Mucosa of gallbladder (tissue), 1 donor: Measurements from ENCODE around the gene UBE2Q2. TPM values are rescaled to one million over a fixed set of nuclear protein-coding genes. Genes with fewer than 3 reads are reported as not detected.
A peak's percentile ranks its signal among the peaks of the same experiment; 100 is the strongest.
"Not testable (repeated sequence)": the region's sequence is repeated elsewhere in the genome, so short reads cannot be mapped to it uniquely, and the experiment has no call there.

Source experiments
- DNase-seq: peaks from one replicate; pipeline ENCODE4 v3.0.0-alpha.2; 2020; ENCODE audit warnings: low spot score
- total RNA-seq: library from RNA; stranded (reverse); gene quantifications from one replicate; pipeline ENCODE4 v1.2.1, GENCODE V29; 2021
- donor health status: DM: no; HTN: no; CAD: no.

UBE2Q2 gene
- 33.7 TPM for total RNA-seq

DNA sequence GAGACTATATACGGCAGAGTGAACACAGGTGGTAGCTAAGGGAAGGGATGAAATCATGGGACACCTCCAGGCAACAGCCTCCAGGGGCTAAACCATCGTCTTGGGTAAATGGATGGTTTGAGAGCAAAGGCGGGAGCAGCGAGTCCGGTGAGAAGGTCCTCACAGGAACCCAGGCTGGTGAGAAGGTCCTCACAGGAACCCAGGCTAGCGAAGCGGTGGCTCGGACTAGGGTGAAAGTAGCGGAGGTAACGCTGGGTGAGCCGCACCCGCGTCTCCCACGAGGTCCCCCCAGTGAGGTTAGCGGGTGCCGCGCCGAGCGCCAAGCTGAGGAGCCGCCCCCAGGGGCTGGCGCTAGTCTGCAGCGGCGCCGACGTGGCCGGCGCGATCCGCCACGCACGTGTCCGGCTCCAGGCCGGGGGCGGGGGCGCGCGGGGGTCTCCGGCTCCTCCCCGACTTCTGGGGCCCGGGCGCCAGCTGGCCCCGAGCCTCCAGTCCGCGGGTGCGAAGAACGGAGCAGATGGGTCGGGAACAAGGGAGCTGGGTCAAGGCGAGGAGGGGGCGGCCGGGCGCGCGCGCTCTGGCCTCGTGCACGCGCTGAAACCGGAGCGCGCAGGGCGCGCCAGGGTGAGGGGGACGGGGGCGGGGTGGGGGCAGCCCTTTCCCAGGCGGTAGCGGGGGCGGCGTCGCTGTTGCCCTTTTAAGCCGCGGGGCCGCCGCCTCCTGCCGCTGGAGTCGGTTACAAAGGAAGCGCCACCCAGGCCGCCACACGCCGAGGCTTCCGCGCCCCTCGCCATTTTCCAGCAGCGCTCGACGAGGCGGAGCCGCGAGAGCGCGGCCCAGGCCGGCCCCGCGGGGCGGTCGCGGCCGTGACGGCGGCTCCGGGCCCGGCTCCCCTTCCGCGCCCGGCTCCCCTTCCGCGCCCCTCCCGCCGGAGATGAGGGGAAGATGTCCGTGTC lies at the start of gene UBE2Q2:
Gene UBE2Q2 (plus strand): TSS at position 726 of the 956 bp plus-strand sequence. CDS start 220 bp downstream, at position 946.
- DNase-seq, result peak; percentile 42

DNA sequence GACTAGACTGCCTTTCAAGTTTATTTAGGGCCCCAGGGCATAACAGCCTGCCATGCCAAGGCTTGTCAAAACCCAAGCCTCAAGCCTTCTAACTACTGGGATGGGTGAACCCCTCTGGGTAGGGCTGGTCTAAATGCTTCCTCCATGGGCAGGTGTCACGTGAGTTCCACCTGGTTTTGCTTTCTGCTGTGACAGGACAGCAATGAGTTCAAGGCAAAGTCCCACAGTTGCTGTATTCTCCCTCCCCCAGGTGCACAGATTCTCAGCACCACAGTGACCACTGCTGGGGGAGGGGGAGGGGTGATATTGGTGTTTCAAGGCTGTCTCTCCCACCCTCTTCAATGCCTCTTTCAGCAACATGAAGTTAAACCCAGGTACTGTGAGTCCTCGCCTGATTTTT lies 46.9 kb upstream of the UBE2Q2 start:
- DNase-seq, result no peak

DNA sequence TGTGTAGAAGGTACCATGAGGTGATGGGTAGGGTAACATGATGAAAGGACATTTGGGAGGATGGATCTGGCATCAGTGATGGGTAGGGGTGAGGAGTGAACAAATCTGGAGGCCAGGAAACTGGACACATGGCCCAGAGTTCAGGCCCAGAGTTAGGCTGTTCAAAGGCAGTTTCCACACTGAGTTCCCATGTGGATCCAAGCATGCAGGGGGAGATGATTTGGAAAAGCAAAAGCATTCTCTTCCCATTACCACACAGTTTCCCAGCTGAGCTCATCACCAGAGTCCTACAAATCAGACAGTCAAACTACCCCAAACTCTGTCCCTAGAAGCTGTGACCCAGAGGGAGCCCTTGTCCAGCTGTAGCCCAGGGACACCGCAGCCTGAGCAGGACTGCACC lies 46.1 kb upstream of the UBE2Q2 start:
- DNase-seq, result not testable (repeated sequence)

DNA sequence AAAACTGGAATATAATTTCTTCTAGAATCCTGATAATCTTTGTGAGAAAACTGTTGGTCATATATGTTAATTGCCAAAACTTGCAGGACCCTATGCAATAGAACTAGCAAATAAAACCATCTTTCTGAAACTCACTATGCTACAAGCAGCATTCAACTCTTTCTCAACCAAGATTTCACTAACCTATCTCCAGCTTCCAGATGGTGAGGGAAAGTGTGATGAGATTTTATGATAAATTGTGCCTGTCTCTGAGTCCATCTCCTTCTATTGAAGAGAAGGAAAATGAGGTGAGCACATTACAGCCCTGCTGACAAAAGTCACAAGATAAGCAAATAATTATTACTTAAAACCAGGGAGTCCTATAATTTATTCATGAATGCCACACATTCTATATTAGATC lies 44.1 kb upstream of the UBE2Q2 start:
- DNase-seq, result no peak

DNA sequence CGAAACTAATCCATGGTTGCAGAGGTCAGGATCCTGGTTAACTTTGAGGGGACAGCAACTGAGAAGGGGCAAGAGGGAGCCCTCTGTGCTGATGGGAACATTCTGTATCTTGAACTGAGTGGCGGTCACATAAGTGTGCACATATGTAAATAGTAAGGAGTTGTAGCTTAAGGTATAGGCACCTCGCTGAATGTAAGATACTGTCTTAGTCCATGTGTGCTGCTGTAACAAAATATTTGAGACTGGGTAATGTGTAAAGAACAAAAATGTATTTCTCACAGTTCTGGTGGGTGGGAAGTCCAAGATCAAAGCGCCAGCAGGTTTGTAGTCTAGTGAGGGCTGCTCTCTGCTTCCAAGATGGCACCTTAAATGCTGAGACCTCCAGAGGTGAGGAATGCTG lies 42.8 kb upstream of the UBE2Q2 start:
- DNase-seq, result not testable (repeated sequence)

DNA sequence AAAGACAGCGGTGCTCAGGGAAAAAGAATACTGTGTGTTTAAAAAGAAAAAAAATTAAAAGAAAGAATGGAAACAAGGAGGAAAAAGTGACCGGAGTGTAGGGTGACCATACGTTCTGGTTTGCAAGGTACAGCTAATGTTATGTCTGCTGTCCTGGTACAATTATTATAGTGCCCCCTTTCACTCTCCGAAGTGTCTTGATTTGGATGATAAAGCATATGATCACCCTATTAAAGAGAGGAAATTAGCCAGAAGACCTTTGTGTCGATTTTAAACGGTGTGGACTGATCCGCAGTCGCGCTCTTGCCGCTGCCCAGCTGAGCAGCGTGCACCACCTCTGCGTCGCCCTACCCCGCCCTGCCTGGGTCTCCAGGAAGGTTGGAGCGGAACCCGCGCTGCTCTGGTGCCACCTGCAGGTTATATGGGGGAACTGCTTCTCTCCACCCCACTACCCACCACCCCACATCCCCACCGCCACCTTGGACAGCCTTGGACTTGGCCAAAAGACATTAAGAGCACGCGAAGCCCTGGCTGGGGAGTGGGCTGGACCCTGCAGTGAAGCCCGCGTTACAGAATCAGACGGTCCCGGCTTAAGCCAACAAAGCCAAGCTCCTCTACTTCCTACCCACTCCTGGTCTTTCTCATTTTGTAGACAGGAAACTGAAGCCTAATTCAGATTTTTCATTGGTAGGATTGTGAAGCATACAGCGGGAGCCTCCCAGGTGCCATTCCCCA lies 41.2 kb upstream of the UBE2Q2 start:
- peak; percentile 80 for DNase-seq

DNA sequence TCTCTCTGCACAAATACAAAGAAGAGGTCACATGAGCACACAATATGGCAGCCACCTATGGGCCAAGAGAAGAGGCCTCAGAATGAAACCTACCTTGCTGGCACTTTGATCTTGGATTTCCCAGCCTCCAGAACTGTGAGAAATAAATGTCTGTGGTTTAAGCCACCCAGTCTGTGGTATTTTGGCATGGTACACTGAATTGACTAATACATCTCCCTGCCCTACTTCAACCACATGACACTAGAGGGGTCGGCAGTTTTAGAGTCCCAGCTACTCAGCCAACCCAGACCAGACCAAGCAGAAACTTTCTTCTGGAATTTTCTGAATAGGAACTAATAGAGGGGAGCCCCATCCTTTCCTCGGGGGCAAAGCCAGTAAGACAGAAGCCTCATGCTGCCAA lies 35.8 kb upstream of the UBE2Q2 start:
- DNase-seq, result not testable (repeated sequence)

DNA sequence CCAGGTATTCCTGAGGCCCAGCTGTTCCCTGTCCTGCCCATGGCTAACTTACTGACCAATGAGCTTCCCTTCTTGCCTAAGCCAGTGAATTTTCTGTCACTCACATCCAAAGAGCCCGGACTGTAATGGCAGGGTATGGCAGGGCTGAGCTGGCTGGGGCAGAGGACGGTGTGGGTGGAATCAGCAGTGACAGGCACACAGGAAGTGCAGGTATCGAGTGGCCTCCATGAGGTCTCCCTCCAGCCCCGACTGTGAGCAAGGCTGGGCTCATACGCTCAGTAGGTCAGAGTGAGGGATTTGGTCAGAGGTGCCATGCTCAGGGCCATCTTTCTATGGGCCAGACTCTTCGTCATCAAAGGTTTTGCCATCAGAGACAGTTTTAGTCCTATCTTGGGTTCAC lies 35.2 kb upstream of the UBE2Q2 start:
- DNase-seq, result not testable (repeated sequence)

DNA sequence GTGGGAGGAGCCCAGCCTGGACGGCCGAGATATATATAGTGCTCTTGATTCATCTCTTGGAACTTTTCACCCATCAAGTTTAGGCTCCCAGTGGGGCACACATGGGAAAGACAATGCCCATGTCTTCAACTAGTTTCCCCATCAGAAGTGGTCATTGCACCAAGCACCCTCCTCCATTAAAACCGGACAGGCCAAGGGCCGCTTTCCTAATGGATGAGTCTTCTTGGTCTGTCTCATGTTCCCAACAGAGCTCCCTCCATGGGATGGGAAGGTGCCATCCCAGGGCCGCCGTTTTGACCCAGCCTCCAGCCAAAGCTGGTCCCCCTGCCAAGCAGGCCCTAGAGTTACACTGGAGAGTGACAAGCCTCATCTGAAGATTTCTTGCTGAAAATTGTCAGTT lies 34.7 kb upstream of the UBE2Q2 start:
- no peak for DNase-seq

DNA sequence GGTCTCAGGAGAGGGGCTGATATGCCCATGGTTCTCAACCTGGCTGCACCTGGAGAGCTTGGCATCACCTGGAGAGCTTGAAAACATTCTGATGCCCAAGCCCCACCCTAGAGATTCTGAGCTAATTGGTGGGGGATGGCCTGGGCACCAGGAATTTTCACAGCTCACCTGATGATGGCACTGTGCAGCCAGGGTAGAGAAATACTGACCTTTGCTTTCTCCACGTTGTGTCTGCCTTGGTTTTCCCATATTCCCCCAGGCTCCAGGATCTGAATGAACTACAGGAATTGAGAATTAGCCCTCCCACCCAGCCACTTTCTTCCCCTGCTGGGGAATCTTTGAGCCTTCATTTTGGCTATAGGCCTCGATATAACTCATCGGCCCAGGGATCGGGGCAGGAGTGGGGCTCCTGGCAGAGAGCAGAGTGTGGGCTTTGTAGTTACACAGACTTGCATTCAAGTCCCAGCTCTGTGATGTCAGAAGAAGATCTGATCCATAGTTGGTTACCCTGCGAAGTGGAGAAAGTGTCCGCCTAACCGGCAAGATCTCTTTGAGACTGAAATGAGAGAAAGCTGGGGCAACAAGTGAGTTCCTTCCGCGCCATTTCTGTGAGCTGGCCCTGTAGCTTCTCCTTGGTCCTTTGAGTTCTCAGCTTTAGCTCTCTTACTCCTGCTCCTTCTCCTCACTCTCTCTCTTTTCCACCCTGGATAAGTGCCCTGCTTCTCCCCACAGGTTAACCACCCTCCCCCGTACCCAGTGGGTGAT lies 33.1 kb upstream of the UBE2Q2 start:
- no peak for DNase-seq

DNA sequence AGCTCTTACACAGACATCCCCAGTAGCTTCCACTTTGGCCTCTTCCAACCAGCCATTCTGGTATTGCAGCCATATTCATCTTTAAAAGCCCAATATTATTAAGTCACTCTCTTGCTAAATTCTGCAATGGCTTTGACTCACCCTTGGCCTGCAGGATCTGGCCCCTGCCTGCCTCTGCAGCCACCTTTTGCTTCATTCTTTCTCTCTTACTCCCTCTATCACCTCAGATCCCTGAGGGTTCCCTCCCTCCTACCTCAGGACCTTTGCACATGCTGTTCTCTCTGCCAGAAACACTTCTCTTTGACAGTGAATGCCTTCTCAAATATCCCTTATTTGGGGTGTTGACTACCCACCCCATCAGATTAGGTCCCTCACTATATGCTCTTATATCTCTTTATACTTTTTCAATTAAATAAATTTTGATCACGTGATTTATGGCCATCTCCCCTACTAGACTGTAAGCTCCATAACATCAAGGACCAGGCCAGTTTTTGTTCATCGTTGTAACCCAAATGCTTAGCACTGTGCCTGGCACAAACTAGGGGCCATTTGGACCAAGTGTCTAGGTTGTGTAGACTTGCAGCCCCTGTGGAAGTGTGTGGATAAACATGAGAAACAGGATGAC lies 32.3 kb upstream of the UBE2Q2 start:
- DNase-seq, result no peak

DNA sequence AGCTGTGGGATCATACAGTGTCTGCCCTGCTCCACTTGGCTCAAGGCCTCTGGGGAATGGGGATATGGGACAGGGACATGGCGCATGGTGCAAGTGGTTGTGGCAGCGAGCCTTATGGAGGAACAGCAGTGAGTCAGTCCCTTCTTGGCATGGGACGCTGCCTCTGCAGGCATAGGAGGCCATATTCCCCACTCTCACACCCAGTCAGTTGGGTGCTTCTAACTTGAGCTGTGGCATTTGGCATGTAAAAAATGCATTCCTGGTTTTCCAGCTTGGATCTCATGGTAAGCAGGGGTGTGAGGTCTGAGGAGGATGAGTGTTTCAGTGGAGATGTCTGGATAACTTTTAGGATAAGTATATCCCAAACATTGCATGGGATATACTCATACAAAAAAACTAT lies 31.6 kb upstream of the UBE2Q2 start:
- DNase-seq, result no peak

DNA sequence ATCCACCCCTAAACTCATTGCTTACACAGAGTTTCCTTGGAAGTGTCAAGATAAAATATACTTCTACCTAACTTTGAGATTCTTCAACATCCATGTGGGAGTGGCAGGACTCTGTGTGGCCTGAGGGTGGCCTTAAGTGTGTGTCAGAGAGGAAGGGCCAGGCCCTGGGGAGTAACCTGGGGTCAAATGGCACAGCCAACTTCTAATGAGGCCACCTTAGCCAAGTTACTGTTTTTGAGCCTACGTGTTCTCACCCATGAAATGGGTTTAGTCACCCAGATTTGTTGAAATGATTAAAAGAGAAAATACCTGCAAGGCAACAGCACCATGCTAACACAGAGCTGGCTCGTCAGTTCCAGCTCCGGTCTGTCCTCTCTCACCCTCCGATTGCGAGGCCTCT lies 28.5 kb upstream of the UBE2Q2 start:
- DNase-seq, result no peak

DNA sequence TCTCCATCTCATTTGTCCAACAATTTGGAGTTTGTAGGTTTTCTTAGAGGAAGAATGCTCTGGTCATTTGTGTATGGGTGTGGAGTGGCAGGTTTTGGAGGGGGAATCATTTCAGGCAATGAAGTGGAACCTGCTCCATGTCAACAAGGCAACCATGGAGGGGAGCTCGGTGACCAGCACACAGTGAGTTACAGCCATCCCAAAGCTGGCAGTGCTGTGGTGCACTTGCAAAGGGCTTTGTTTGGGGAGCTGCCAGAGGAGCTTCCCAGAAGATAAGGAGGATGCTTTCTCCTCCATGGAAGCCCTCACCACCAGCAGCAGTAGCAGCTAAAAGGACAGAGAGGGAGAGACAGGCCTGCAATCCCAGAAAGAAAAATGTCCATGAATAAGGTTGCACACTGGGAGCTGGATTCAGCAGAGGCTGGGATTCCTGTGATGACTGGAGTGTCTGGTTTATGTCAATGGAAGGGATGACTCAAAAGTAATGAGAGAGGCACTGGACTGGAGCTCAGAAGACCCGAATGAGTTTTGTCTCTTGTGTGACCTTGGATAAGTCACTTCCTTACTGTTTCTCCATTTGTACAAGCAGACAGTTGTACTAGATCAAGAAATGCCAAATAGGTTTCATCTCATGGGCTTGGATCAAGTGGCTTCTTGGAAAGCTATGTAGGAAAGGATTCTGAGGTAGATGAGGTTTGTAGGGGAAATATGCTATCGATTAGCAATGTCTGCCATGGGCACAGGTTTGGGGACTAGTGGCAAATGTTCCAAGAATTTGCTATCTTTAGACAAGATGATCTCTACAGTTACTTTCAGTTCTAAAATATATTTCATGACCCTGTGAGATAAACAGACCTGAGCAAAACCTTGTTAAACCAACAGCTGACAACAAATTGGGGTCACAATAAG lies 27.2 kb upstream of the UBE2Q2 start:
- DNase-seq, result no peak

DNA sequence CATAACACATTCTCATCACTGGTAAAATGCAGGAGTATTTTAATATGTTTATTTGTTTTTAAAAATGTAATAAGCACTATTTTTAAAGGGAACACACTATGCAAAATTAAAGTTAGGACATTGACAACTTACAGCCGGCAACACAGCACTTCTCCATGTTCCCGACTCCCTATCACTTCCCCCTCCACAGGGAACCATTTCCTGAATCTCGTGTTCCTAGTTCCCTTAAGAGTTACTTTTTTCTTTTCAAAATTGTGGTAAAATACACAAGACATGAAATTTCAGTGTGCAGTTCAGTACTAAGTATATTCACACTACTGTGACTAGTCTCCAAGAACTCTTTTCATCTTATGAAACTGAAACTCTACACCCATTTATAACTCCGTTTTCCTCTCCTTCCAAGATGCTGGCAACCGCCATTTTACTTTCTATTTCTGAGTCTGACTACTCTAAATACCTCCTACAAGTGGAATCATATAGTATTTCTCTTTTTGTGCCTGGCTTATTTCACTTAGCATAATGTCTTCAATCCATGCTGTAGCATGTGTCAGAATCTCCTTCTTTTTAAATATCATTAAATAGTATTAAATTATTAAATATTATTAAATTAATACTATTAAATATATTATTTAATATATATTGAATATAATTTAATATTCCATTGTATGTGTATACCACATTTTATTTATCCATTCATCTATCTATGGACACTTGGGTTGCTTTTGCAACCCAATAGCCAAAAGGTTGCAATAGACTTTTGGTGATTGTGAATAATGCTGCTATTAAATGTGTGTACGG lies 25.9 kb upstream of the UBE2Q2 start:
- no peak for DNase-seq

DNA sequence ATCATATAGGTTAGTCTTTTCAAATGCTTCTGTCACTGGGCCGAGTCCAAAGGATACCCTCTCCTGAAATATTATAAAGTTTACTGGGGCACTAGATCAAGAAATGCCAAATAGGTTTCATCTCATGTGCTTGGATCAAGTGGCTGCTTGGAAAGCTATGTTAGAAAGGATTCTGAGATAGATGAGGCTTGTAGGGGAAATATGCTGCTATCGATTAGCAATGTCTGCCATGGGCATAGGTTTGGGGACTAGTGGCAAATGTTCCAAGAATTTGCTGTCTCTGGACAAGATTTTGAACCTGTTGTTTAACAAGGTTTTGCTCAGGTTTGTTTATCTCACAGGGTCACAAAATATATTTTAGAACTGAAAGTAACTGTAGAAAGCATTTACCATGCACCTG lies 23.0 kb upstream of the UBE2Q2 start:
- DNase-seq, result no peak

DNA sequence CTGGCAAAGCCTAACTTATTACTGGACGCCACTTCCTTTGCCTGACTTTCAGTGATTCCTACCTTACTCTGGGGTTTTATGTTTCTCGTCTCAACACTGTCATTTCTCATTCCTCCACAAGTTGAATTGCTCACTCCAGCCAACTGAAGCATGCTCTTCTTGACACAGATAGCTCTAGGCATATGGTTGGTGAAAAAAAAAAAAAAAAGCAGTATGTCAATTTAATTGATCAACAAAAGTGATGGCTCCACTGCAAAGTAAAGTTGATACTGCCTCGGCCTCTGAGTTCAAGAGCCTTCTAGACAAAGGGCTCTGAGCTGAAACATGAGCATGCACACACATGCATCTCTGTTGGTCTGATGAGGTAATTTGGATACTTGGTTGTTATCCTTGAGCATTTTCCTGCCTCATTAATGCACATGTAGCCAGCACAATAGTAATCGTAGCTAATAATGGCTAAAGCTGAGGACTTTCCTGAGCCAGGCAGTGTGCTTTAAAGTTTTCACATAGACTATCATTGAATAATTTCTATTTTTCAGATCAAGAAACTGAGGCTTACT lies 21.4 kb upstream of the UBE2Q2 start:
- DNase-seq, result no peak

DNA sequence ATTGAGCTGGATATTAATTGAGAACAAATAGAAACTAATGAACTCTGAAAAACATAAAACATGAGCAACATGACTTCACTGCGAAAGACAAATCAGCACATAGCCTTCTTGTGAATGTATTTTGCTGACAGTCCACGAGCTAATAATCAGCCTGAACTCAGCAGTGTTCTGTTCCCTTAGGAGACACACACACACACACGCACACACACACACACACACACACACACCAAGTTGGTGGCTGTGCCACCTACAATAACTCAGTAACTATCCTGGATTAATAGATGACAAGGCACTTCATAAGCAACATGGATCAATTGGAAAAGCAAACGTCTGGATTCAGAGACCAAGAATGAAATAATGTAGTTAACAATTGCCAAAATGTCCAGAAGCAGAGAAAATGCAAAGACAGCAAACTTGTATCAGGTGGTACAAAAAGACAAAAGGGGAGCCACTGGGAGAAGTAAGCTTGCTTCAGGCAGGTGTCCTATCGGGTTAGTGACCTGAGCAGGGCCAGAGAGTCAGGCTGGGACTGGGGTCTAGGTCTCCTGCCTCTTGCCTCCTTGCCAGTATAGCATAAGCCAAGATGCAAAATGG lies 20.5 kb upstream of the UBE2Q2 start:
- peak; percentile 46 for DNase-seq
